HG03095 (cell line): Measurements from ENCODE around the gene CERS2.

Experiments
- ATAC-seq: cut with Tn5 transposase; IDR thresholded peaks from one replicate; pipeline ENCODE4 v1.9.1; 2021; ENCODE audit warnings: moderate library complexity; ENCODE audit not compliant: unreplicated experiment

Gene CERS2, protein sequence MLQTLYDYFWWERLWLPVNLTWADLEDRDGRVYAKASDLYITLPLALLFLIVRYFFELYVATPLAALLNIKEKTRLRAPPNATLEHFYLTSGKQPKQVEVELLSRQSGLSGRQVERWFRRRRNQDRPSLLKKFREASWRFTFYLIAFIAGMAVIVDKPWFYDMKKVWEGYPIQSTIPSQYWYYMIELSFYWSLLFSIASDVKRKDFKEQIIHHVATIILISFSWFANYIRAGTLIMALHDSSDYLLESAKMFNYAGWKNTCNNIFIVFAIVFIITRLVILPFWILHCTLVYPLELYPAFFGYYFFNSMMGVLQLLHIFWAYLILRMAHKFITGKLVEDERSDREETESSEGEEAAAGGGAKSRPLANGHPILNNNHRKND

DNA sequence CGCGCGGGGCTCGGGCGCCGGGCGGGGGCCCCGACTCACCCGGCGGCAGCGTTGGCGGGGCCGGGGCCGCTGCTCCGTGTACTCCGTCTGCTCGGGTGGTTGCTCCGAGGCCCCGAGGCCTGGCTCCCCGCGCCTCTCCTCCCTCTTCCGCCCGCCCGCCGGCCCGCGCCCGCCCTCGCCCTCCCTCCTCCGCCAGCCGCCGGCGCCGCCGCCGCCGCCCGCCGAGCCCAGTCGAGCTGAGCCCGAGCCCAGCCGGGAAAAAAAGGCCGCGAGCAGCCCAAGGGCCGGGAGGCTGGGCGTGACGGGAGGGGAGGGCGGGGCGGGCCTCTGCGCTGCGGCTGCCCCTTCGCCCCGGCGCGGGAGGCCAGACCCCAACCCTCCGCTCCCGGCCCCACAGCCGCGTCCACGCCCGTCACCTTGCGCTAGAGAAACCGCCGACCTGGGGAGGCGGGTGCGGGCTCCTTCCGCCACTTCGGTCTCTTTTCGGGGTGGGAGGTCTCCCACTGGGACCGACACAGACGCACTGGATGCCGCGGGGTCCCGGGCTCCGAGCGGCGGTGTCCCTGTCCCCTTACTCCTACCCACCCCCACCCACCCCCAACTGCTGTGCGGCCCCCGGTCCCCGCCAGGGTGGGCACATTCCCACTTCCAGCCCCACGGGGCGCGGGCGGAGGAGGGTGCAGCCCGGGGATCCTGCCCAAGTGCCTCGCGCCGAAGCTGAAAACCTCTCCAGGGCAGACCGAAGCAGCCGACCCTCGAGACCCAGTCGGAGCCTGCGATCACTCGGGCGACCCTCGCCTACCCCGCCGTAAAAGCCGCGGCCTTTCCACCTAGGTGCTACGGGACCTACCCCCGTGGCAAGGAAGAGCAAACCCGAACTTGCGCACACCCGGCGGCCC, at the start of gene CERS2:
TSS of gene CERS2 (minus strand) at position 256 of the 899 bp plus-strand sequence. CDS start 5,745 bp downstream, outside the sequence.
- ATAC-seq: peak; percentile 50

DNA sequence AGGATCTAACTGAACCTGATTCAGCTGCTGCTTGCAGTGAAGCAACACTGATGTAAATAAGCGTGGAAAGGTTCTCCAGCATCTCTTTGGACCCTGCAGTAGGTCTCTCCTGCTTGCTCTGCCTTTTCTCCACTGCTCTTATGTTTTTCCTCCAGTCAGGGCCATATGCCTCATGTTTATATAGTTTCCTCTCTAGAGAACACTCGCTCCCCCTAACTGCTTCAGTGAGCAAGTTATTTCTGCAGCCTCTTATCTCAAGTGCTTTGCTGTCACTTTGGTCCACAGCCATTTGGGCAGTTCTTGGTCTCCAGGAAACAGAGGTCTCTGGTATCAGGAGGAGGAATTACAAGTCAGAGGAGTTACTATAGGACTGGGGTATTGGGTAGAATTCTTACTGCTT, 38.9 kb upstream of the CERS2 start:
- ATAC-seq: no peak

DNA sequence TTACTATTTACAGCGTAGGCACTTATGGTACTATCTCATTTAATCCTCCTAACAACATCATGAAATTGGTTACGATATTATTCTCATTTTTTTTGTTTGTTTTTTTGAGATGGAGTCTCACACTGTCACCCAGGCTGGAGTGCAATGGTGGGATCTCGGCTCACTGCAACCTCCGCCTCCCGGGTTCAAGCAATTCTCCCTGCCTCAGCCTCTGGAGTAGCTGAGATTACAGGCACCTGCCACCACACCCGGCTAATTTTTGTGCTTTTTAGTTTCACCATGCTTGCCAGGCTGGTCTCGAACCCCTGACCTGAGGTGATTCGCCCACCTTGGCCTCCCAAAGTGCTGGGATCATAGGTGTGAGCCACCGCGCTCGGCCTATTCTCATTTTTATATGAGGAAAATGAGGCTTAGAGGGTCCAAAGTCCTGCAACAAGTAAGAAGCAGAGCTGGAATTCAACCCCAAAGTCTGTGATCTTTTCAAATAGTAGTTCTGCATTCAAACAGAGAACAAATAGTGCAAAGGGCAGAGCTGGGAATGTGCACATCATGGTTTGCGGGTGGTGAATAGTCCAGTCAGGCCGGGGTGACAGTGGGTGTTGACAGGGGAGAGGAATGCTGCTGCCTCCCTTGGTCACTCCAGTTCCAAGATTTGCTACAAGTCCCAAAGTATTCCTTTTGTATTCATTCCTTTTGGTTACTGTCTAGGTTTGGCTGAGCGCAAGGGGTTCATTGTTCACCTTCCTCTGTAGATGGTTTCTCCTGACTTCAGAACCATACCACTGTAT, 38.2 kb upstream of the CERS2 start:
- ATAC-seq: no peak

DNA sequence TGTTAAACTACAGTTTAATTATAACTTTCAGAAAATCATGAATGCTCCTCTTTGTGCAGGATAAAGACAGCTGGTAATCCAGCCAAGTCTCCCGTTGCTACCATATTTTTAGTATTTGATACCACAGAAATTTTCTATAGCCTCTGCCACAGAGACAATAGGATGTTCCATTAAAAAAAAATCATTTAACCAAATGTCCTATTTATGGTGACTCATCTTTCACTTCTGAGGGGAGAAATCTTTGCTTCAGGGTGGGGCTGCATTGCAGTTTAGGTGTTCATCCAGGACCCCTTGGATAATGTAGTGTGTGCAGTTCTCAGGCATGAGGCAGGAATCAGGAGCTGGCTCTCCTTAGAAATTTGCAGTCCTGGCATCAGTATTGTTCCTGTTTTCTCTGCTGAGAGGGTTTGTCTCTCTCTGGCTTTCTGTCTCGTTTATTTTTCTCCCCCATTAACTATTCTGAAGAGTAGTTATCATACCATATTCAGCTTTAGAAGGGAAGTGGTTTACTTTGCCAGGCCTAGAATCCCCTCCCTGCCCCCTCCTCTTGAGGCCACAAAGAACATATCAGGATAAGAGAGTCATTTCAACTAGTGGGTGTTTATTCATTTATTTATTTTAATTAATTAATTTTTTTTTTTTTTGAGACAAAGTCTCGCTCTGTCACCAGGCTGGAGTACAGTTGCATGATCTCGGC, 36.7 kb upstream of the CERS2 start:
- ATAC-seq: no peak

DNA sequence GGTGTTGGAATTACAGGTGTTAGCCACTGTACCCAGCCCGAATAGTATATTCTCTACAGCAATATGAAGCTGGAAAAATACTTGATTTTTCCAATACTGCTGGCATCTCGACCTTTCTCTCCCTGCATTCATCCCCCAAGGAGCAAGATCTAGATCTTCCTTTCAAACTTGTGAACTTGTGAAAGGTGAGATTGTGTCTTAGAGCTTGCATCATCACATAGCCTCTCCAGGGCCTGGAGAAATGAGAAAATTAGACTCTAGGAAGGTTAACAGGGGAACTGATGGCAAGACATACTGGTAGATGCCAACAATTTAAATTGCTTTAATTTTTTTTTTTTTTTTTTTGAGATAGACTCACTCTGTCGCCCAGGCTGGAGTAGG, 35.7 kb upstream of the CERS2 start:
- ATAC-seq: no peak

DNA sequence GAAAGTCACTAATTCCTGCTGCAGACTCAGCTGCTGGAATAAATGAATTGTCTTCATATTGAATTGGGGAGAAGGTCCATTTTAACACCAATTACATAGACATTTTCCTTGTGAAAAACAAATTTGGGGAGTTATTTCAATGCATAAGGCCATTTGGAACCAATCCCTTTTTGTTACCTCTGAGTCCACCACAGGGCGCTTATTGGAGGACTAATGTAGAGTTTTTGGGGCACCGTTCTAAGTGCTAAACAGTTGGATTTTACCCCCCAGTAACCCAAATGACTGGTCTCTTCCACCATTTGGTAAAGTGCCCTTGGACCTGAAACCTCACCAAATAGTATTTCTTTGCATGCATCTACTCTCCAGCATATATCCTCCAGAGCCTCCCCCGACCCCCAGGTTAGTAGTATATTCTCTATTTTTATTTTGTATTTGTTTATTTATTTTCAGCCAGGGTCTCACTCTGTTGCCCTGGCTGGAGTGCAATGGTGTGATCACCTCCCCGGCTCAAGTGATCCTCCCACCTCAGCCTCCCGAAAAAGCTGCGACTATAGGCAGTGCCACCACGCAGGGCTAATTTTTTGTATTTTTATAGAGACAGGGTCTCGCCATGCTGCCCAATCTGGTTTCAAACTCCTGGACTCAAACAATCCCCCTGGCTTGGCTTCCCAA, 35.2 kb upstream of the CERS2 start:
- ATAC-seq: no peak

DNA sequence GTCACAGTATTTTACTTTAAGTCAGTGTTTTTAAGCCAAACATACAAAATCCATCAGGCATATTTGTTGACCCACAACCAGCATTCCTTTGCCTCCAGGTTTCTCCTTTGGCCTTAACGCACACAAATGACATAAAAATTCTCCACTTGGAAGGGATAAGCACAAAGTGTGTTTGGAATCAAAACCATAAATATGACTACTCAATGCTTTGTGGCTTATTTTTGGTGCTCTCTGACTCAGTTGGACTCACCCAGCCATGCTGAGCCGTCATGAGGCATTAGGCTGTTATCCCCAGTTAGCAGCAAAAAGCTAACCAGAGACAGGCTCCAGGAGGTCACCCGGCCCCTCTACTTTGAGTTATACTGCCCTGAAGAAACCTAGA, 34.6 kb upstream of the CERS2 start:
- ATAC-seq: no peak

DNA sequence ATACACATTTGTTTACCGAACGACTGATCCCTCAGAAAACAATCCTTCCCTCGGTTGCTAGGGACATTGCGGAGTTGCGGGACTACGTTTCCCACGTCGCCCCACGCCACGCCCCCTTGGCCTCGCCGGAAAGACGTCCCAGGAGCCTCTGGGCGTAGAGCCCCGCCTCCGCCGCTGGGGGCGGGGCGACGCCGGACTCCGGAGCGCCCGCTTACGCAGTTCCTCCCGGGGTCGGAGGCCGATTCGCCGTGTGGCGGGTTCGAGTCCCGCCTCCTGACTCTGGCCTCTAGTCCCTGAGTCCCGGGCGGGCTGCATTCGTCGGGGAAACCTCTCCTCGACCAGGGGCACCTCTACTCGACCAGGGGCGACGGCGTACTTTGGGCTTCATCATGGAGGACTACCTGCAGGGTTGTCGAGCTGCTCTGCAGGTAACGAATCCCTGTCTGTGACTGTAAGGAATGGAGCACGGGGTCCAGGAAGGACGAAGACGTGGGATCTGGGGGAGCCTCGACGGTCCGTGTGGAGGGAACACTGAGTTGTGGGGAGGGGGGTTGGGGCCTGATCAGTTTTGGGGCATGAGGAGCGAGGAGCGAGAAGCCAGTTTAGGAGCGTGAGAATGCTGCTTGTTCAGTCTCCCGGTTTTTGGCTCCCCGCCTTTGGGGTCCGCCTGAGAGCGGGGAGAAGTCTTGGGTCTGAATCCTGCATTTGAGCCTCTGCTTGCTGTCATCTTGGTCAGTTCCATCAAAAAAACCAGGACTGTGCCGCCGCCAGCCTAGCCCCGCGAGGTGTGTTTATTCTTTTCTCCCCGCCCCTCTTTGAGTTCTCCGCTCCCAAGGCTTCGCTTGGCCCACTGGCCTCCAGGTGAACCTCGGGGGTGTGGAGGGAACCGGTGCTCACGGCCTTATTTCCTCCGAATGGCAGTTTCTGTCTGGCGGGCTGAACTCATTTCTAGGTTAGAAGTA, 33.9 kb upstream of the CERS2 start, which contains the start of gene PRUNE1:
TSS of gene PRUNE1 (plus strand) at position 206 of the 962 bp plus-strand sequence. CDS start at position 390, 184 bp downstream.
- no peak for ATAC-seq

DNA sequence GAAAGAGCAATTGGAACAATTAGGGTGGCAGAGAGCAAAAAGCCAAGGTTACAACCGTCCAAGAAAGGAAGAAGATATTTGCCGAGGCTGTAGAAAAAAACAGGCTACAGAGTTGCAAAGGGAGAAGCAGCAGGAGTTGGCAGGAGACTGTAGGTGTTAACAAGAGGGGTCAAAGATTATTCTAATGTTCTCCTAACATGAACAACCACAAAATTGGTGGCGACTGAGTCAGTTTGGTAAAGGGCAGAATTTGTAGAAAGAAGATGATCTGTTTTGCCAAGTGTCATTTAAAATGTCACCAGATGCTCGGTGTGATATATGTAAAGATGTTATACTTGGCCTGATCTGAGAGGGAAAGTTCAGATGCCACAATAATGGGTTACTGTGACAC, 33.2 kb upstream of the CERS2 start:
- ATAC-seq: no peak

DNA sequence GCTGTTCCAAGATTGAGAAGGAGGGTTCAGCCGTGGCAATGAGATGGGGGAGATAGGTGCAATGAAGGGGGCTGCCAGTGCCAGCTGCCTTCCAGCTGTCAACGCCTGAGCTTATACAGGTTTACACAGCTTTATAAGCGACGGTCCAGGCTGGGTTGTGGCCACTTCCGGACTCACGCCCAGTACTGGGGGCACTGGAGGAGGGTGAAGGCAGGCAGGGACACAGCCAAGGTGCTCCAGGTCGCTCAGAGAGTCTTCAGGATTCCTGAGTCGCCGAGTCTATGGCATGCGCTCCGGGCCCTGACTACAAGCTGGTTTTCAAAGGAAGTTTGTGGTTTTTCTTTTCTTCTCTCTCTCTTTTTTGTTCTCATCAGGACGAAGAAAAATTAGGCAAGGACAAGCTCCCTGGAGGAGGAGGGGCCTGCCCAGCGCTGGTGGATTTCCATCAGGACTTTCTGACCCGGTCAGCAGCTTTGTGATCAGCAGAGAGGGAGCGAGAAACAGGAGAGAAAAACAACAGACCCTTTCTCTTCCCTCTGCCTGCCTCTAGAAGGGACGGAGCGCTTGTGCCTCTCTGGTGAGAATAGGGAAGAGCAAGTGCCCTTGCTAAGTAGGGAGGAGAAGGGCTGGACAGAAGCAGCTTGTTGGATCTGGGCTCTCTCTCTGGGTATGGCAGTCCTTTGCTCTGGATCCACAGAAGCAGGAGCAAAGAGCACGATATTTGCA, 31.9 kb upstream of the CERS2 start, which contains the start of gene MINDY1:
TSS of gene MINDY1 (minus strand) at position 576 of the 726 bp plus-strand sequence. CDS start 4,285 bp downstream, outside the sequence.
- no peak for ATAC-seq

DNA sequence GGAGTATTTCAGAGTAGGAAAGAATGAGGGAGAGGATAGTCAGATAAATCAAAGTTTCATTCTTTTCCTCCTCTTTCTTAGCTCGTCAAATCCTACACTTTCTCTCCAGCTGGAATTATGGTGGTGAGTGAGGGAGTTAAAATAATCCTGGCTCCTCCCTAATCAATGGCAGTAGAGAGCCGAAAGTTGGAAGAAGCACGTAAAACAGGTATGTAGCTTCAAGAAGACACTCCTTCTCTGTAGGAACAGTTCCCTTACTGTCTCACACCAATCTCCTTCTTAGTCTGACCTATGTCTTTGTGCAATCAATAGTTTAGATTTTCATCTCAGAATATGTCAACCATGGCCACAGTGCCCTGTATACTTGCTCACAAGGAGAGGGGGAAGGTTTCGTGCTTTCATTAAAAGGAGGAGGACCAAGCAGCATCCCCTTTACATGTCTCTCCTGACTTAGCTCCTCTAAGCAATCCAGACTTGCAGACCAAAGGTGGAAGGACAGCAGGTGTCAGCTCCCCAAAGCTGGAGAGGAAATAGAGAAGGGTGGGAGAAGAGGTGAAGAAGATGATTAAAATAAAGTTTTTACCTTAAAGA, 31.2 kb upstream of the CERS2 start:
- no peak for ATAC-seq

DNA sequence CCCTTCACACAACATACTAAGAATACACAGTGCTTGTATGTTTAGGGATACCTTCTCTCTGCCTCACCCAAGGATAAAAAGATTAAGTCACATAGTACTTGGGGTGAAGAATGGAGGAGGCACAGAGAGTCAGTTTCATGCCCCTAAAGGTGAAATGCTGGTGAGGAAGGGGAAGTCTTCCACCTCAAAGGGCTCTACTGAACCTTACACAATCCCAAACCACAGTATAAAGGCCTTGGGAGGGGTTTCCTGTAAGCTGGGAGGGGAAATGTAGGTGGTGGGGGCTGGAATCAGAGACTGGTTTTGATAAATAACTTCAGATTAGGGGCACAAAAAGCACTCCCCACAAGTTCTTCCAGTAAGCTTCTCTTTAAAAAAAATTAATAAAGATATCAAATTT, 28.5 kb upstream of the CERS2 start:
- no peak for ATAC-seq

DNA sequence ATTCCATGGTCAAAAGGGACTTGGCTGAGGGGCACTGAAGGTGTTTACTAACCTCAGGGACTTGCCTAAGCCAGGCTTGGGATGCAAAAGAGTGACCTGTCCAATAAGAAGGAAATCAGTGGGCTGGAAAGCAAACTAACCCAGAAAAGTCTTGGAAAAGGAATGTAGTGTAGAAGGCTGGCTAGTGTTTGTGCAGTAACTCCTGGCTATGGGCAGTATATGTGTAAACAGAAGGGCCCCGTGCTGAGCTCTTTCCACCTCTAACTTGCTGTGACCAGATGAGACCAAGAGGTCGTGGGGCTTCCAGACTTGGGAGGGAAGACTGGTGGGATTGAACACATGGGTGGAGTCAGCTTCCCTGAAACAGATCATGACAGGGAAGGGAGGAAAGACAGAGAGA, 28.0 kb upstream of the CERS2 start:
- ATAC-seq: no peak

DNA sequence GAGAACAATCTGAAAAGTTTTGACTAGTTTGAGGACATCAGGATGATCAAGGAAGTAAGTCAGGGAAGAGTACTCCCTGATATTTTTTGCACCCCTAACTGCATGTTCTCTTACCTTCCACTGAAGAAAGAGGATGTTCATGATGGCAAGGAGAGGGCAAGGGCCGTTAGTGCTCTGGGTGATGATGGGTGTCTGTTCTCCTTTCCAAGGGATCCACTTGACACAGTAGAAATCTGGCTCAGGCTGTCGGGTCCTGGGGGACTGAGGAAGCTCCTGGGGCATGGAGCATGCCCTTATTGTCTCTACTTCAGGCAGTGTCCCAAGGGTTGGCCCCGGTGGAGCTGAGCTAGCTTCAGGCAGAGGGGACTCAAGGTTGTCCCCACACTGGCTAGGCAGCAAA, 27.4 kb upstream of the CERS2 start:
- no peak for ATAC-seq

DNA sequence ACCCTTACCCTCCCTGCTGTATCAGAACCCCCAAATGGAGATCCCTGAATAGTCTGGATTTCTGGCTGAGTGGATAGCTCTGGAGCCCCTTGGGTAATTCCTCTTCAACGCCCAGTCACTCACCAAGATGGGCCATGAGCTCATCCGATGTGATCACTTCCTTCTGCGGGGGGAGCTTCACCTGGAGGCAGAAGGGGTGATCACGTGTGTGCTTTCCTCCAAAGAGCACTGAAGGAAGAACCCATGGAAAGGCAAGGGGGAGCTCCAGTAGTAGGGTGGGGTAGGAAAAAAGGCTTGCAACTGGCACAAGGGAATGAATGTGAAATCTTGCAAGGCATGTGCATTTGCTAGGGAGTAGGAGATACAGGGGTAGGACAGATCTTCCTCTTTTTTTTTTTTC, 27.0 kb upstream of the CERS2 start:
- ATAC-seq: no peak

DNA sequence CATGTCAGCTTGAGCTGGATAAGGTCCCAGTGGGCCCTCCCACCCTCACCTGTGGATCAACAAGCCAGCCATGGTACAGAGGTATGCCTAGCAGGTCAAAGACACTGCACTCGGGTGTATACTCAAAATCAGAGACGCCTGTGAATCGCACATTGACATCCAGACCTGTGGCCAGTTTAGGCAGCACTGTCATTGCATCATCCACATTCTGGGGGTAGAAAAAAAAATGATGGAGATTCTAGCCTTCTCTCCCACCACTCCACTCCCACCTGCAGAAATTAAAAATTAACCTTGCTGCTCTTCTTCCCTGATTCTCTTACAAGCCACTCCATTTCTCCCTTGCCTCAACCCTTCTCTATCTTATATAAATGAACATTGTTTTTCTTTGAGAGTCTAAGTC, 25.8 kb upstream of the CERS2 start:
- ATAC-seq: no peak

DNA sequence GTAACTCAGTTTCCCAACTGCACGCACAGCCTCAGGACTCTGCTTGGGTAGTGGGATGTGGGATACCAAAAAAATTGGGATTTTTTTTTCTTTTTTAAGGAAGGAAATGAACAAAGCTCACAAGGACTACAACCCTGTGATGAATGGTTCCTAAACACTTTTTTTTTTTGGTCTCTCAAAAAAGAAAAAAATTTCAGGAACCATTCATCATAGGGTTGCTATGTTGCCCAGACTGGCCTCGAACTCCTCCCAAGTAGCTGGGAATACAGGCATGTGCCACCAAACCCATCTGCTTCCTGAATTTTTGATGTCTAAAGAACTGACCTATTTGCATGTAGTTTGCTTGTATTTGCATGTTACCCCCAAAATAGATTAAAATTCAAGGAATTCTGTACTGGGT, 25.3 kb upstream of the CERS2 start:
- no peak for ATAC-seq
